GM18868 (cell line): ENCODE results near the gene FCHSD1.
A peak's percentile ranks its signal among the peaks of the same experiment; 100 is the strongest.
"Not testable (repeated sequence)": the region's sequence is repeated elsewhere in the genome, so short reads cannot be mapped to it uniquely, and the experiment has no call there.

Experiments
- ATAC-seq: cut with Tn5 transposase; IDR thresholded peaks from one replicate; pipeline ENCODE4 v1.9.1; 2021; ENCODE audit warnings: mild to moderate bottlenecking, moderate library complexity; ENCODE audit not compliant: unreplicated experiment

Gene FCHSD1

DNA sequence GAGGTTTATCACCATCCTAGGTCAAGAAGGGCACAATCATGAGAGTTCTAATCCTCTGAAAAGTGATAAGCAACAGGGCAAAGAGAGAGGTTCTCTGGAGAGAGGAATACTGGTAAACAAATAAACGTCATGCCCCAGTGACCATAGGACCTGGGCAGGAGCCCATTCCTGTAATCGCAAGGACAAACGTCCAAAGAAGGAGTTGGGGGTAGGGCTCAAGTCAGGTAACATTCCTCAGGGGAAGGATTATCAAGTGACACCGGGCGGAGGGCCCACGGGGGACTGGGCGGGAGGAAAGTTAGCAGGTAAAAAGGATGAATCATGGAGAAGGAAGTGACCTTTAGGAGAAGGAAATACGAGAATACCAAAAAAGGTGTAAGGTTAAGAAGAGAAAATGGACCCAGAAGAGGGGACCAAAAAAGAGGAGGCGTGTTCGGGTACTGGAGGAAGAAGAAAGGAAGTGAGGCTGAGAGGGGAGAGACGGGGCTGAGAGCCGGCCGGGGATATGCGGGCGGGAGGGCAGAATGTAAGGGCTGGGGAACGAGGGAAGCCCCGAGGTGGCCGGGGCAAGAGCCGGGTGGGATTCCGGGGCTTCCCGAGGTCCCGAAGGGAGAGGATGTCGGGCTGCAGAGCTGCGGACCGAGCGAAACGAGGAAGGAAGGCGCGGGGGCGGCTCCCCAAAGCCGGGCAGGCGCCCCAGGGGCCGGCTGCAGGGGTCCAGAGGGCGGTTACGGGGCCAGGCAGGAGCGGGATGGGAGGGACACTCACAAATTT, 33.0 kb downstream of the FCHSD1 start:
- ATAC-seq = peak; percentile 19

DNA sequence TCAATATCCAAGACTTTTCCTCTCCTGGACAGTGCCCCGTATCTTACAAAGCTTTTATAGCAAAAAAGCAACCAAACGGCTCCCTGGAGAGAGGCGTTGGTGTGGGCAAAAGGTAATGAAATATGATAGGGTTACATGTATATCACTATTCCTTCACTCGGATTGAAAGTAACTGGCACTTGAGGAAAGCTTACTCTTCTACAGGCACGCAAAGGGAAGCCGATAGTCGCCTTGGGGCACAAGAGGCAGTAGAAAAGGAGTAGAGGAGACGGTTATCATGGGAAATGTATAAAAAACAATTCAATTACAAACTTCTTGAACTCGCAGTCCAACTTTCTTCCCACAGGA, 33.6 kb downstream of the FCHSD1 start:
- ATAC-seq = no peak

DNA sequence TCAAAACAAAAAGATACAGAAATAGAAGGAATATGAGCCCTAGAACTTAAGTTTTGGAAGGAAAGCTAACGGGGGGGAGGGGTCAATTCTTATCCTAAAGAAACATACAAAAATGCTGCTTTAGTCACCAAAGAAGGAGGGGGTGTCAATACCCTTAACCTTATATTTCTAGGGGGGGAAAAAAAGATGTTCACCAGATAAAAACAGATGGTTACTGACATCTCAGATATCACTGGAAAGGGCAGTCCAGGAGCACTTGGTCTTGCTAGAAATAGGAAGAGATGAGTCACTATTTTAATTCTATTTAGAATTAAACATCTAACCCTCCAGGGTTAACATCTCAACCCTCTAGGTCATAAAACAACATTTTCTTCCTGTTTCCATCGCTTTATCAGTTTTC, 34.1 kb downstream of the FCHSD1 start:
- ATAC-seq = no peak

DNA sequence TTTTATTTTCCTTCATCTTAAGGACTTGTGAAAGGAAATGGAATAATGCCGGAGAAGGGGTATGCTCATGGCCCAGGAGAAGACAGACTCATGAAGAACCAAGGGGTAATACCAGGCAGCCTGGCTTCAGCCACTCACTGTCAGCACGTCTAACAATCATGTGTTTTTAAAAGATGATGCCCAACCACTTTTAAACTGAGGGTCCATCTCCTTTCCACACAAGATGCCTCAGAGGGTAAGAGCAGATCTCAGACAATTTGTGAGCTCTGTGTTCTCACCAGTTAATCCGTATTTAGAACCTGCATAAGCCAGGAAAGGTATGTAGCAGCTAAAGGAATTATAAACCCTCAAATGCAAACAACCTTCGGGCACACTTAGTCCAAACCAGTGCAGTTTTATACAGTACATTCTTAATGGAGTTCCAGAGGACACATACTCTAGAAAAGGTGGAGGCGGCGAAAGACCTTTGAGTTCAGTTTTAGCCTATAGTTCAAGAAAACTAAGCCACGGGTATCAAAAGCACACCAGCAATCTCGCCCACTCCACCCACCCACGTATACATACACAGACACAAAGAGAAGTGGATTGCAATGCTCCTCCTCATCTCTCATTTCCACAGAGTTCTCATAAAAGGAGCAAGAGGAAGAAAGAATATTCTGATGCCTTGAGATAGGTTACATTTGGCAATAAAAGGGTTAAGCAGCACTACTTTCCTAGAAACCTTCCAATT, 35.1 kb downstream of the FCHSD1 start:
- ATAC-seq = no peak

DNA sequence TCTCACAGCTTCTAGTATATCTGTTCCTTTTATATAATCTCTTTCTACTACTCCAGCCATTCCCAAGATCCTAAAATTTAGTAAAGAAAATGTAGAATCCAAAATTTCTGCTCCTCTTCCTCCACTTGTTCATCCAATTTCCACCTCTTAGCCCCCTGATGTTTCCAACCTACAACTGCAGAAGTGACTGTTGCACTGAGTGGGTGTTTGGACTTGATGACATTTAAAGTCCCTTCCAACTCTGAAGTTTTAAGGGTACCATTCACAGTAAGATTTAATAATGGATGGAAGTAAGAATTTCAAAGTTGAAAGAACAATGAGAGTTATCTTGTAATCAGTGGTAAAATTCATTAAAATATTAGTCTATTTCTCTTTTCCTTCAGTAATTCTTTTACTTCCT, 37.9 kb downstream of the FCHSD1 start:
- ATAC-seq = no peak

DNA sequence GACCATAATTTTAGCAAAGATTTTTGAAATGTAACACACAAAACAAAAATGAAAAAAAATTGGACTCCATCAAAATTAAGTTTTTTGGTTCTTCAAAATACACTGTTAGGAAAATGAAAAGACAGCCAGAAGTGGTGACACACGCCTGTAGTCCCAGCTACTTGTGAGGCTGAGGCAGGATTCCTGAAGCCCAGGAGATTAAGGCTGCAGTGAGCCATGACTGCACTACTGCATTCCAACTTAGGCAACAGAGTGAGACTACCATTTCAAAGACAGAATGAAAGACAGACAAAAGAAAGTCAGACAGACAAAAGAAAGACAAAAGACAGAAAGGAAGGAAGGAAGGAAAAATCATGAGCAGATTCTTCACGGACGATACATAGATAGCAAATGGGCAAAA, 39.9 kb downstream of the FCHSD1 start:
- no peak for ATAC-seq

DNA sequence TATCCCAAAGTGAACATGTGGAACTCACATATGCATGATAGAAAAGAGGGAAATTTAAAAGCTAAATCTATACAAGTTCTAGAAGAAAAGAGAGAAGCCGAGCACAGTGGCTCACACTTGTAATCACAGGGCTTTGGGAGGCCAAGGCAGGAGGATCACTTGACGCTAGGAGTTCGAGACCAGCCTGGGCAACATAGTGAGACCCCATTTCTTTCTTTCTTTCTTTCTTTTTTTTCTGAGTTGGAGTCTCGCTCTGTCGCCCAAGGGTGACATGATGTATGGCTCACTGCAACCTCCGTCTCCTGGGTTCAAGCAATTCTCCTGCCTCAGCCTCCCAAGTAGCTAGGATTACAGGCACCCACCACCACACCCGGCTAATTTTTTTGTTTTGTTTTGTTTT, 41.3 kb downstream of the FCHSD1 start:
- ATAC-seq = not testable (repeated sequence)

DNA sequence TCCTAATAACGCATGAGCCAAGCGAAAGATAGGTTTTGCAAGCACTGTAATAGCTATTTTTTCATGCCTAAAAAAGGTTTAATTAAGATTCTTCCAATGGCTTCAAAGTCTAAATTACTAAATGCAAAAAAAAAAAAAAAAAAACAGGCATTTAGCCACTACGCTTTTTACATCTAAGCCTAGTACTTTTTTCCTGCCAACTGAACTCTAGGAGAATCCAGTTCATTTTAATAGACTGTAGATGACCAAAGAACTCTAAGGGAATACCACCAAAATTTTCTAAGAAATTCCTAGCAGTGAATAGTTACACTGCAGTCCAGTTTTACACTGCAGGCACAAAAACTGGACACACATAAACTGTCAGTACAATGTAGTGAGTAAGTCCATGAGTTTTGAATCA, 42.2 kb downstream of the FCHSD1 start:
- ATAC-seq = no peak

DNA sequence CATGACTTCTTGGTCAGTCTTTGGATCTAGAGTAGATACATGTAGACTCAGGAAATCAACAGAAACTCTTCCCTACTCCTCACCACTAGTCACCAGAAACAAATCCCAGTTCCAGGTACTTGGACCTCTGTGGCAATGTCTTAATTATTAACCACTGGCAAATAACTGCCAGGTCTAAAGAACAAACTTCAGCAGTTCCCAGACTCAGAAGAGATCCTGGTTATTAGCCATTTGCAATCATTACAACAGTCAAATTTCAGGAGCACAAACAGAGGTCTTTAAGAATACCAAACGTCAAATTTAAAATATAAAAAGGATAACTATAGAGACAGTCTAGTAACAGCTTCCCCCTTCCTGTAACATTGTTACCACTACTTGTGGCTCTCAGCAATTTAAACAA, 42.7 kb downstream of the FCHSD1 start:
- no peak for ATAC-seq

DNA sequence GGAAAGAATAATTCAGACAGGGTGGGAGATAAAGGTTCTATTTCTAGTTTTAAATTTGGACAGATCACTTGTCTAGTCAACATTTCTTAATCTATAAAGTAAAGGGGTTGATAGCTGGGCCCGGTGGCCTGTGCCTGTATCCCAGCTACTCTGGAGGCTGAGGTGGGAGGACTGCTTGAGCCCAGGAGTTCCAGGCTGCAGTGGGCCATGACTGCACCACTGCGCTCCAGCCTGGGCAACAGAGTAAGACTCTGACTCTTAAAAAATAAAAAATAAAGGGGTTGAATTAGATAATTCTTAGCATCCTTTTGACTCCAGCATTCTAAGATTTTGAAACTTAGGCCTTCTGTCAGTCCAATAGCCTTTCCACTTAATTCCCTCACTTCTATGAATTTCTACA, 43.2 kb downstream of the FCHSD1 start:
- no peak for ATAC-seq

DNA sequence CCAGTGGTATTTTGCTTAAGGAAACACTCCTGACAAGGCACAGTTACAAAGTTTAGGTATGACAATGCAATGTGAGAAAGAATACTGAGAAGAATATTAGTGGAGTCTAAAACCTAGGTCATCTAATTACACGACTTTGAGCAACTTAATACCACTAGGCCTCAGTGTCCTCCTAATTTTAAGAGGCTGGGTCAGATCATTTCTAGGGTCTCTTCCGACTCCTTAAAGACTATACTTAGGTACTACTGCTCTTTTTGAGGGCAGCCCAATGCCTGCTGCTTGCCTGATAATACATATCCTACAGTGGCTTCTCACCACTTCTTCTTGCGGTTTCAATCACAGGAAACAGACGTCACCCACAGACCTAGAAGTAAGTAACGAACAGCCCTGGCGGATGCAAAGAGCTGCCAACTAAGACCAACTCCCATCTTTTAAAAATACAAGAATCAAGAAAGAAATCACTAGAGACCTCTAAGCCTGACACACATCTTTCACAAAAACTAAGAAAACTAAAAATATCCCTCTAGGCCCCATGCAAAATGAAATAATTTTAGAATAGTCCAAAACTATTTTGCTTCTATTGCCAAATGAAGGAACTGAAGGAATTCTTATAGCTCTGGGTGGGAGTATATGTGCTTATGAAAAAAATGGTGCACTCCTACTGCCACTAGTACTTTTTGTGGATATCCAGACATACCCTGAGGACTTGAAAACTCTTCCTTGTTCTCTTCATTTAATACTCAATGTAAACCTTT, 45.5 kb downstream of the FCHSD1 start:
- ATAC-seq = peak; percentile 96

DNA sequence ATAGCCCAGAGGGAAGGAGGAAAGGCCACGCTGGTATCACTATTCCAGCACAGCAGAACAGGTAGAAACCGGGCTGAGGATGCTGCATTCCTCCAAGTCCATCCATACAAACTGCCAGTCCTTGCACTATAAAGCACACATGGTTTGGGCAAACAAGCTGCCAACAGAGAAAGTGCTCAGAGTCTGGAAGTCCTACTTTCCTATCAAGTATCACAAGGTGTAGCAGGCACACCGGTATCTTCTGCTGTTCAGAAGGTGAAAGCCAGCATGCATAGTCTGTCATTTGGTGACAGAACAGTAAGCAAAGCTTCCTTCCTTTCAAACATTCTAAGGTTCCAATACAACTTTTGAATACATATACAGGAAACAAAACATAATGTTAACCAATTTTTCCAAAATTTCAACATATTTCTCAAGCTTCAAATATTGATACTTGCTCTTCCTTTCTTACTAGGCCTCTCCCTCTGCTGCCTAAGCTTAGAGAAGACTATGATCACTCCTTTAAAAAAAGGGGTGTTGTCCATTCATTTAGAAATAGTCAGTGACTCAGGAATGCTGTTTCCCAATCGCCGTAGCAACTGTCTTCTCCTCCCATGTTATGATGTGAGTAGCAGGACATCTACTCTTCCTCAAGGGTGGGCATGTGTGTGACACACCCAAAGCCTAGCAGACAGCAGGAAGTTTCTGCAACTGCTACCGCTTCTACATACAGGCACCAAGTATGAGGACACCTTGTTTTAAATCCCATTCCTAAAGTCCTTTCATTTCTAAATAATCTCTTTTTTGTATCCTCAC, 47.1 kb downstream of the FCHSD1 start:
- no peak for ATAC-seq

DNA sequence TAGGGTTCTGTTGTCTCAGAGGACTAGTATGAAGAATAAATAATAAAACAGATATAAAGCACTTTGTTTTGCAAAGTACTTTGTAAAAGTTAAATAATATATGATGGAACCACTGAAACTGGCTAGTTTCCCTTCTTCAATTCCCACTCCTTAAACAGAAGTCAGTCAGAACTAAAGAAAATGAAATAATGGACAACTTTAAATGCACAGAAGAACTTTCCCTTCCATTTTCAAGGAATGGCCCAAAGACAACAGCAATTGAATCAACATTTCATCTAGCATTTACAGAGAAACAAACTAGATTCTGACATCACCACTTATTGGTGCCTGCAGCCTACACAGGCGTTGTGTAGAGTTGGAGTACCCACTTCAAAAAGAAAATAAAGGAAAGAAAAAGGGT, 48.6 kb downstream of the FCHSD1 start:
- no peak for ATAC-seq

DNA sequence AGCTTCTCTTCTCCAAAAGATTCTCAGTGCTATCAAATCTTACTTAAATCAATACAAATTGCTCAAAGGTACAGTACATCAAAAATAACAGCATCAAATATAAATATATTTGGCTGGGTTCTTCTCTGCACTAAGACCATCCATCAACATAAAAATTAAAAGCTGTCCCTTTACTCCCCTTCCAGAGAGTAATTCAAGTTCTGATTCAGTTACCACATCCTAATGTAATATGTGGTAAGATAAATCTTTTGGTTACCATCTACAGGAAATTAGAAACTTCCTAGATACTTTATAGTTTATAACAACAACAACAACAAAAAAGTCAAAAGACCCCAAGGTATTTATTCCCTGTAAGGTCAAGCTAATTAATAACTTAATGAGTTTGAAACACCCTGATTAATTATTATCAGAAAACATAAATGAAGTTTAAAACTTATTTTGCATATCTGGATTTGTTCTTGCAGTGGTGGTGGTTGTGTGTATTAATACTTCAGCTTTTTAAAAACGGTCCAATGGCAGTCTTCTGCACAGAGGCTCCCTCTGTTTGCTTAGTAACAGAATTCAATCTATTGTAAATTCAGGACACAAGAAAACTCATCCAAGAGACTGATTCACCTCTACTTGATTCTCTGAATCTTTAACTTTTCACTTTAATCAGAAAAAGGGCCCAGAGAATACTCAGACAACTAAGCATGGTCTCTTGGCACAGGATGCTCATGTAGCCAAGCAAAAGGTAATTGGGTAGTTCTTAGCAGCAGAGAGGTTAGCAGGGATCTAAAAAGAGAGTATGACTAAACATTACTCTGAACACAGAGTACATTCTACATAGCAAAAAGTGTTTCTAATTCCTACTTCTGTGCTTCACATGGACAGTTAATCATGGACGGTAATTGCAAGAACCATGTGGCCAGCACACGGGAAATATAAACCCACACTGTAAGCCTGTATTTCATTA, 52.5 kb downstream of the FCHSD1 start:
- peak; percentile 78 for ATAC-seq

DNA sequence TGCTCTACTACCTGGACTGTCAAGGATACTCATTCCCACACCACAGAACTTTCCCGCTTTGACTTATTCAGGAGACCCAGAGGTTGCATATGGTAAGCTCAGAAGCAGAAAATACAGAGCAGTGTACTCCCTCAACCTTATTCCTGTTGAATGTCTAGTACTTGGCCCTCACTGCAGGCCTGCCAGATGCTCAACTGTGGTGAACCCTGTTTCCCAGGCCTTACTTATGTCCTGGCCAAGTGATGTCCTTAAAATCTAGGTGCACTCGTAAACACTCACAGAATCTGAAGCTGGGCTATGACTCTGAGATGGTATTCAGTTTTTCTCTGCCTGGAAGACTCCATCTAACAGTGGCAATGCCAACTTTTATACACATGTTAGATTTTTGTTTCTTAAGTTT, 53.4 kb downstream of the FCHSD1 start:
- no peak for ATAC-seq

DNA sequence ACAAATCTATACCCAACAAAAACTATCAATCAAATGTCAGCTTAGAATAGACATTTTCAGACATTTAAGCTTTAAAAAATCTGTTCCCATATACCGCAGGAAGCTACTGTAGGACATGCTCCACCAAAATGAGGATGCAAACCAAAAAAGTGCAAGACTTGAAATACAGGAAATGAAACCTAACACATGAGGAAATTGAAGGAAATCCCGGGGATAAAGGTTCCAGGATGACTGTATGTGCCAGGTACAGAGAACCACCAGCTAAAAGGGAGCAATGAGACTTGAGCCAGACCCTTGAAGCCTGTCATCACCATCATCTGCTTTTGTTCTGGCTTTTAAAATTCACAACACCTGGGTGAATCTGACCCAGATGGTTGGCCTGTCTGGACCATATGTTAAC, 53.8 kb downstream of the FCHSD1 start:
- no peak for ATAC-seq

DNA sequence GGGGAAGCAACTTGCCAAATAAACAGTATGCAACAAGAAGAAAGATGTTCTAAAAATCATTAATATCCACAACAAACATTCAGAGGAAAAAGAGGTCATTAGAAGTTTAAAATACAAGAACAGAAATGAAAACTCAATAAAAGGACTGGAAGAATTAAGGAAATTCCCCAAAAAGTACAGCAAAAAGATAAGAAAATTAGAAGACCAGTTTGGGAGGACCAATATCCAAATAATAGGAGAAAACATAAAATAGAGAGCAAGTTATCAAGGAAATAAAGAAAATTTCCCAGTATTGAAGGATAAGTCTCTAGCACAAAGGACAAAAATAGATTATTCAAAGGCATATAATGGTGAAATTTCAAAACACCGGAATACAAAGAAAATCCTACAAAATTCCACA, 54.4 kb downstream of the FCHSD1 start:
- no peak for ATAC-seq

DNA sequence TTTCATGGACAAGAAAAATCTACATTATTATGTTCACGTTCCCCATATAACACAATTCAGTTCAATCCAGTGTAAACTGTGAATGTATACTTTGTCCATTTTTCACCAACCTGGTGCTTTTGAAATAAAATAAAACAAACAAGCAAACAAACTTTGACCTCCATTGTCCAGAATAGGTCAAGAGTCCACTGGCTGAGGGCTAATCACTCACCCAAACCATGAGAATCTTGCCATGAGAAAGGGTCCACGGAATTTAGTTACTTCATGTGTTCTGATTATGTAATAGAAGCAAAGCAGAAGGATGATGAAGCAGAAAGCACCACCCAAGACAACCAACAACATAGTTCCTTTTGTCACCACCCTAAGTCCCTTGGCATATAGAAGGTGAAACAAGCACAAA, 61.1 kb downstream of the FCHSD1 start:
- no peak for ATAC-seq
